H1 (cell line): ENCODE measurements around the gene CCS. TPM values are rescaled to one million over a fixed set of nuclear protein-coding genes. Genes with fewer than 3 reads are reported as not detected.

Source experiments
- CTCF ChIA-PET: fragments of 300-600 bp; sonication (Branson Sonifier 250); formaldehyde crosslinking; loops from one replicate; lab custom pipeline; 2021; ENCODE audit not compliant: partially characterized antibody; lab: Charles Lee
- POLR2A ChIA-PET: fragments of 300-600 bp; sonication (Branson Sonifier 250); formaldehyde crosslinking; loops from one replicate; lab custom pipeline; 2021; ENCODE audit warnings: inconsistent platforms; ENCODE audit not compliant: partially characterized antibody; lab: Charles Lee
- DNase-seq, 2 experiments: peaks; one replicate each; pipeline versions ENCODE4 v3.0.0 to v3.0.0-alpha.2; 2010 to 2022; ENCODE audit warnings: low spot score in 2 of 2, low read depth in 1 of 2, mixed read lengths in 1 of 2
- FAIRE-seq: peaks from 2 replicates; lab custom pipeline; 2011; peaks lifted over from hg19 to GRCh38; lab: Jason Lieb, UNC
- H2AFZ ChIP-seq: 2 replicates; pipeline ENCODE4 v1.8.1; 2012; ENCODE audit warnings: low read length, inconsistent platforms
- H2AK5ac ChIP-seq: 2 replicates; pipeline ENCODE4 v1.6.1; 2013; ENCODE audit warnings: low read depth, low read length
- H2BK120ac ChIP-seq: replicated peaks from 2 replicates; pipeline ENCODE3; 2013; ENCODE audit warnings: low read depth, low read length, inconsistent platforms
- H2BK12ac ChIP-seq: 2 replicates; pipeline ENCODE4 v1.6.1; 2013; ENCODE audit warnings: low read depth, low read length
- H2BK15ac ChIP-seq: 2 replicates; pipeline ENCODE4 v1.6.1; 2013; ENCODE audit warnings: low read length
- H2BK20ac ChIP-seq: 2 replicates; pipeline ENCODE4 v1.6.1; 2013; ENCODE audit warnings: low read length
- H2BK5ac ChIP-seq: 2 replicates; pipeline ENCODE4 v1.6.1; 2013; ENCODE audit warnings: low read depth, low read length
- H3K14ac ChIP-seq: 2 replicates; pipeline ENCODE4 v1.6.1; 2013; ENCODE audit warnings: inconsistent platforms; ENCODE audit not compliant: insufficient read length
- H3K18ac ChIP-seq: 2 replicates; pipeline ENCODE4 v1.6.1; 2013; ENCODE audit warnings: low read length; ENCODE audit errors: extremely low read depth
- H3K23ac ChIP-seq: 2 replicates; pipeline ENCODE4 v1.6.1; 2013; ENCODE audit warnings: inconsistent platforms; ENCODE audit not compliant: insufficient read length
- H3K23me2 ChIP-seq: 2 replicates; pipeline ENCODE4 v1.6.1; 2013; ENCODE audit warnings: low read depth, low read length
- H3K27ac ChIP-seq: 2 replicates; pipeline ENCODE4 v1.6.1; 2011; ENCODE audit warnings: low read depth, low read length, inconsistent platforms
- H3K27me3 ChIP-seq, 4 experiments: replicated peaks in 1 of 4; 1 replicate in 1 of 4; 2 replicates in 3 of 4; pipeline versions ENCODE4 v1.6.1 to v1.8.1; 2011 to 2013; ENCODE audit warnings: low read length in 3 of 4, mild to moderate bottlenecking in 3 of 4, inconsistent platforms in 2 of 4, mixed read lengths in 2 of 4, moderate library complexity in 1 of 4; ENCODE audit not compliant: control insufficient read depth in 3 of 4, insufficient read depth in 3 of 4; ENCODE audit errors: extremely low read depth in 1 of 4
- H3K36me3 ChIP-seq, 4 experiments: 2 replicates each; pipeline versions ENCODE4 v1.6.1 to v1.8.1; 2011 to 2013; ENCODE audit warnings: mild to moderate bottlenecking in 4 of 4, low read length in 3 of 4, moderate library complexity in 2 of 4, control low read depth in 1 of 4, inconsistent platforms in 1 of 4; ENCODE audit not compliant: insufficient read depth in 4 of 4, control insufficient read depth in 2 of 4
- H3K4ac ChIP-seq: replicated peaks from 2 replicates; pipeline ENCODE3; 2013; ENCODE audit warnings: low read length, low read depth, mixed read lengths, inconsistent platforms; ENCODE audit not compliant: insufficient read length
- H3K4me1 ChIP-seq, 4 experiments: replicated peaks in 1 of 4; 1 replicate in 1 of 4; 2 replicates in 3 of 4; pipeline versions ENCODE4 v1.6.1 to v1.8.1; 2011 to 2013; ENCODE audit warnings: low read length in 3 of 4, inconsistent platforms in 2 of 4, mixed read lengths in 1 of 4; ENCODE audit not compliant: insufficient read depth in 4 of 4, control insufficient read depth in 3 of 4
- H3K4me2 ChIP-seq, 2 experiments: 2 replicates each; pipeline versions ENCODE4 v1.6.1 to v1.8.1; 2011 to 2013; ENCODE audit warnings: low read depth in 2 of 2, low read length in 2 of 2, control low read depth in 1 of 2, inconsistent platforms in 1 of 2, mild to moderate bottlenecking in 1 of 2; ENCODE audit not compliant: insufficient read depth in 1 of 2
- H3K4me3 ChIP-seq, 4 experiments: fragments of 200-600, 300-600 bp in 1 of 4; sonication (generic), shearing (Covaris generic), sonication (Bioruptor Twin) in 1 of 4; 2 replicates each; pipeline versions ENCODE4 v1.5.1 to v1.8.1; 2011 to 2016; ENCODE audit warnings: low read length in 4 of 4, low read depth in 3 of 4, control low read depth in 2 of 4, inconsistent platforms in 2 of 4, mild to moderate bottlenecking in 2 of 4, mixed read lengths in 1 of 4, moderate library complexity in 1 of 4; ENCODE audit not compliant: insufficient read depth in 2 of 4; ENCODE audit errors: extremely low read depth in 1 of 4
- H3K56ac ChIP-seq: replicated peaks from 2 replicates; pipeline ENCODE3; 2013; ENCODE audit warnings: low read depth, mild to moderate bottlenecking, mixed read lengths, low read length, inconsistent platforms; ENCODE audit not compliant: insufficient read length
- H3K79me1 ChIP-seq: 2 replicates; pipeline ENCODE4 v1.6.1; 2013; ENCODE audit warnings: low read depth, low read length, control low read depth
- H3K79me2 ChIP-seq, 2 experiments: 2 replicates each; pipeline versions ENCODE4 v1.6.1 to v1.8.1; 2012 to 2013; ENCODE audit warnings: low read length in 2 of 2, mild to moderate bottlenecking in 2 of 2, inconsistent platforms in 1 of 2; ENCODE audit not compliant: insufficient read depth in 2 of 2, control insufficient read depth in 1 of 2
- H3K9ac ChIP-seq, 4 experiments: replicated peaks in 1 of 4; 1 replicate in 1 of 4; 2 replicates in 3 of 4; pipeline versions ENCODE4 v1.6.1 to v1.8.1; 2011 to 2013; ENCODE audit warnings: low read depth in 3 of 4, low read length in 3 of 4, control low read depth in 2 of 4, mild to moderate bottlenecking in 2 of 4, moderate library complexity in 2 of 4, inconsistent platforms in 1 of 4; ENCODE audit errors: extremely low read depth in 1 of 4
- H3K9me3 ChIP-seq, 2 experiments: 2 replicates each; pipeline versions ENCODE4 v1.6.1 to v1.8.1; 2012 to 2013; ENCODE audit warnings: mild to moderate bottlenecking in 2 of 2, moderate library complexity in 2 of 2, control low read depth in 1 of 2, inconsistent platforms in 1 of 2, low read depth in 1 of 2, low read length in 1 of 2, mixed read lengths in 1 of 2; ENCODE audit not compliant: insufficient read depth in 2 of 2
- H4K20me1 ChIP-seq, 2 experiments: replicated peaks in 1 of 2; 2 replicates each; pipeline versions ENCODE3 to v1.8.1; 2011 to 2013; ENCODE audit warnings: inconsistent platforms in 2 of 2, low read length in 2 of 2, mild to moderate bottlenecking in 1 of 2; ENCODE audit not compliant: insufficient read depth in 2 of 2, control insufficient read depth in 1 of 2
- H4K5ac ChIP-seq: 2 replicates; pipeline ENCODE4 v1.6.1; 2013; ENCODE audit warnings: low read length, low read depth, mixed read lengths, inconsistent platforms; ENCODE audit not compliant: insufficient read length
- H4K8ac ChIP-seq: 2 replicates; pipeline ENCODE4 v1.8.0; 2013; ENCODE audit warnings: mild to moderate bottlenecking, moderate library complexity, low read length, inconsistent platforms; ENCODE audit not compliant: insufficient read depth; ENCODE audit errors: extremely low read depth
- H4K91ac ChIP-seq: replicated peaks from 2 replicates; pipeline ENCODE3; 2013; ENCODE audit warnings: low read length, mixed read lengths, inconsistent platforms; ENCODE audit not compliant: insufficient read length
- BCL11A ChIP-seq, 2 experiments: IDR thresholded peaks; one replicate each; pipeline ENCODE4 v1.6.1; 2011; ENCODE audit warnings: low read depth in 2 of 2, low read length in 2 of 2, mild to moderate bottlenecking in 2 of 2
- BRCA1 ChIP-seq: IDR thresholded peaks from 2 replicates; pipeline ENCODE4 v1.6.1; 2012; ENCODE audit warnings: low read depth, low read length, improper control_type of control experiment
- CBX5 ChIP-seq: fragments of 300-800, 300-1000 bp; sonication (generic); IDR thresholded peaks from 2 replicates; pipeline ENCODE4 v1.7.1; 2016; ENCODE audit warnings: antibody characterized with exemption, low read length, low read depth
- CBX8 ChIP-seq: fragments of 300-800, 300-1000 bp; sonication (generic); IDR thresholded peaks from 2 replicates; pipeline ENCODE4 v1.7.1; 2016; ENCODE audit warnings: low read depth, low read length, borderline replicate concordance
- CEBPB ChIP-seq: IDR thresholded peaks from 2 replicates; pipeline ENCODE4 v1.6.1; 2012; ENCODE audit warnings: low read depth, low read length
- CTBP2 ChIP-seq: IDR thresholded peaks from 2 replicates; pipeline ENCODE4 v1.7.0; 2011; ENCODE audit warnings: borderline replicate concordance, mild to moderate bottlenecking, moderate library complexity, mixed read lengths, low read length; ENCODE audit not compliant: insufficient read depth, insufficient read length
- EGR1 ChIP-seq: IDR thresholded peaks from 2 replicates; pipeline ENCODE4 v1.6.1; 2011; ENCODE audit warnings: low read depth, low read length, borderline replicate concordance
- EZH2 ChIP-seq: fragments of 200-600 bp; sonication (generic); IDR thresholded peaks from 2 replicates; pipeline ENCODE4 v1.7.1; 2012; ENCODE audit warnings: low read depth, mild to moderate bottlenecking, moderate library complexity, low read length, inconsistent platforms; ENCODE audit not compliant: severe bottlenecking
- GABPA ChIP-seq: IDR thresholded peaks from 2 replicates; pipeline ENCODE4 v1.6.1; 2011; ENCODE audit warnings: mild to moderate bottlenecking, low read length, moderate library complexity, borderline replicate concordance; ENCODE audit not compliant: insufficient read depth
- JUN ChIP-seq: IDR thresholded peaks from 2 replicates; pipeline ENCODE4 v1.6.1; 2011; ENCODE audit warnings: low read depth, mild to moderate bottlenecking, improper control_type of control experiment, low read length
- POLR2A ChIP-seq, 2 experiments: IDR thresholded peaks; 1 replicate in 1 of 2; 2 replicates in 1 of 2; pipeline ENCODE4 v1.6.1; 2011; ENCODE audit warnings: low read depth in 2 of 2, low read length in 2 of 2, mild to moderate bottlenecking in 2 of 2; ENCODE audit errors: control extremely low read depth in 1 of 2
- RBBP5 ChIP-seq: IDR thresholded peaks from 2 replicates; pipeline ENCODE4 v1.7.1; 2012; ENCODE audit warnings: low read depth, mild to moderate bottlenecking, inconsistent platforms, low read length, moderate library complexity, borderline replicate concordance
- RFX5 ChIP-seq: IDR thresholded peaks from 2 replicates; pipeline ENCODE4 v1.6.1; 2011; ENCODE audit warnings: low read depth, low read length, improper control_type of control experiment, borderline replicate concordance
- SIRT6 ChIP-seq: IDR thresholded peaks from one replicate; pipeline ENCODE4 v1.7.1; 2012; ENCODE audit warnings: low read length, inconsistent platforms
- WGBS, 2 experiments: shearing (Covaris generic) in 1 of 2; methylation state at CpG; one replicate each; pipeline versions ENCODE4 v1.1.6 to v1.1.7; 2013 to 2015; ENCODE audit warnings: low lambda C conversion rate in 2 of 2, mixed read lengths in 2 of 2, inconsistent platforms in 1 of 2, low coverage in 1 of 2, missing lambda C conversion rate in 1 of 2; ENCODE audit not compliant: insufficient replicate concordance in 2 of 2, insufficient coverage in 1 of 2, insufficient read length in 1 of 2; ENCODE audit errors: extremely low coverage in 1 of 2, missing lambda C conversion rate in 1 of 2; 5-methylcytosine and 5-hydroxymethylcytosine counted together
- polyA plus RNA-seq, 7 experiments: library from polyadenylated mRNA; depleted of rRNA in 3 of 7; stranded (reverse) in 5 of 7; unstranded in 2 of 7; fragments of >200 nt in 5 of 7; fragments of 200-250 nt in 2 of 7; gene quantifications; 1 replicate in 5 of 7; 2 replicates in 1 of 7; 4 replicates in 1 of 7; pipeline versions ENCODE4 v1.2.1 to v1.2.3, GENCODE V29; 2011 to 2013; ENCODE audit warnings: missing spikeins in 2 of 7, mixed read lengths in 2 of 7
- total RNA-seq: library from RNA; stranded (reverse); fragmentation: NEBNext Ultra II Directional; extraction: Animal tissue kit (Norgen Biotek cat#: 25700); gene quantifications from 2 replicates; pipeline ENCODE4 v1.2.1, GENCODE V29; 2021

CCS gene
- total and polyA plus RNA-seq, 2 of the 8 experiments (the other 6 are each of a cell fraction or from before 2014, with no cell fraction given): 37.1 to 37.7 TPM

DNA sequence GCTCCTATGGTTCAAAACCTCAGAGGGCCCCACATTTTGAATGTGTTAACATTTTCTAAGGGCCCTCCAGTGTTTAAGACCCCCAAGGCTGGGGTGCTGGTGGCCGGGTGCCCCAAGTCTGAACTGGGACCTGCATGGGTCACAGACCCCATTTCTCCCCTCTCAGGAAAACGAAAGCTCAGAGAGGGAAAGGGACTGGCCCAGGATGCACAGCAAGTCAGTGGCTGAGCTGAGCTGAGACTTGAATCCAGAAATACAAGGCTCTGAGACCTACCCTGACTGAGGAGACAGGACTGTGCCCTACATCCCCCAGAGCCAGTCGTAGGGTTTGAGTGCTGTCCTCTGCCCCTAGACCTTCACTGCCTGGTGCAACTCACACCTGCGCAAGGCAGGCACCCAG is 42.1 kb upstream of the CCS start:
- Histone ChIP-seq H2AK5ac (no peak overlapping the region), H4K8ac (no peak overlapping the region), H2BK120ac (no peak overlapping the region), H3K9ac (no peak overlapping the region), H3K9me3 (no peaks in the 10 kb centered on the region), H2BK12ac (no peak overlapping the region), H3K23me2 (peaks cover 3% of the 10 kb centered on the region; the same call in 1 of the 2 replicates), H3K36me3 (peaks cover 2 to 9% (median 6%) of the 10 kb centered on the region in 4 experiments; a peak in 4 of 8 replicates), H3K23ac (no peak overlapping the region), H4K91ac (no peak overlapping the region), H3K56ac (no peak overlapping the region), H3K27me3 (no peaks in the 10 kb centered on the region), H3K14ac (no peak overlapping the region), H3K4me2 (no peak overlapping the region), H2BK20ac (no peak overlapping the region), H3K79me1 (peaks cover 5% of the 10 kb centered on the region; the same call in 1 of the 2 replicates), H3K4ac (no peak overlapping the region), H3K4me3 (no peak overlapping the region), H2AFZ (no peak overlapping the region), H4K5ac (no peak overlapping the region), H2BK5ac (no peak overlapping the region), H4K20me1 (peaks cover 0 to 5% of the 10 kb centered on the region in 2 experiments), H3K79me2 (no peaks in the 10 kb centered on the region; a peak in 1 of 4 replicates), H3K4me1 (peaks cover 0 to 15% (median 10%) of the 10 kb centered on the region in 4 experiments; a peak in 6 of 7 replicates), H2BK15ac (no peak overlapping the region), H3K18ac (no peak overlapping the region), H3K27ac (no peak overlapping the region)
- ChIA-PET POLR2A (interaction anchor here (1.4 to 7.9 kb wide), 3 partner anchors 11 to 19 kb away, joined by 3 to 54 read pairs (median 8); no protein-coding TSS in a partner anchor), CTCF (interaction anchor here (1.0 to 1.4 kb wide), 4 partner anchors 11 to 60 kb away, joined by 3 to 4 read pairs (median 3); no protein-coding TSS in a partner anchor)
- no peak for DNase-seq
- FAIRE-seq: no peak
- 96% methylated on average over 4 of the region's 4 CpGs; no CpG with 5 or more reads in 1 of the 2 experiments for WGBS, 2 experiments
- TF ChIP-seq JUN (no peak), EGR1 (no peak), CBX8 (no peak), CEBPB (no peak), GABPA (no peak), SIRT6 (no peak), CTBP2 (no peak), CBX5 (no peak), POLR2A (IDR thresholded peaks at IDR 0.05; ENCODE audit: control extremely low read depth in 1 of 2, low read depth in 2 of 2, low read length in 2 of 2) (no peak), RBBP5 (no peak), BRCA1 (no peak), RFX5 (no peak), BCL11A (IDR thresholded peaks at IDR 0.05; ENCODE audit: low read depth in 2 of 2, low read length in 2 of 2) (no peak), EZH2 (no peak)
